HEK293 (cell line): ENCODE data around the gene ARL8B.

Experiments
- BCL11A ChIP-seq: fragments of 450-650 bp; formaldehyde crosslinking; IDR thresholded peaks from 2 replicates; pipeline ENCODE4 v1.5.1; 2016; ENCODE audit warnings: low read depth, missing biosample characterization, missing genetic modification characterization
- GLIS1 ChIP-seq: fragments of 450-650 bp; formaldehyde crosslinking; IDR thresholded peaks from 2 replicates; pipeline ENCODE4 v1.5.1; 2016; ENCODE audit warnings: missing biosample characterization, missing genetic modification characterization
- MEIS1 ChIP-seq: sonication (generic); formaldehyde crosslinking; IDR thresholded peaks from 2 replicates; pipeline ENCODE4 v1.8.1; 2022; ENCODE audit warnings: missing genetic modification reagents, mild to moderate bottlenecking, borderline replicate concordance
- PRDM10 ChIP-seq: fragments of 450-650 bp; formaldehyde crosslinking; IDR thresholded peaks from 2 replicates; pipeline ENCODE4 v1.5.1; 2016; ENCODE audit warnings: missing biosample characterization, missing genetic modification characterization
- PRDM4 ChIP-seq: fragments of 450-650 bp; formaldehyde crosslinking; IDR thresholded peaks from 2 replicates; pipeline ENCODE4 v1.5.1; 2017; ENCODE audit warnings: missing biosample characterization, missing genetic modification characterization
- YY2 ChIP-seq: fragments of 450-650 bp; formaldehyde crosslinking; IDR thresholded peaks from 2 replicates; pipeline ENCODE4 v1.5.1; 2016; ENCODE audit warnings: missing biosample characterization, missing genetic modification characterization
- ZBTB20 ChIP-seq: fragments of 450-650 bp; formaldehyde crosslinking; IDR thresholded peaks from 2 replicates; pipeline ENCODE4 v1.5.1; 2016; ENCODE audit warnings: missing biosample characterization, missing genetic modification characterization
- ZFP37 ChIP-seq: fragments of 450-650 bp; formaldehyde crosslinking; IDR thresholded peaks from 2 replicates; pipeline ENCODE4 v1.5.1; 2016; ENCODE audit warnings: missing biosample characterization, missing genetic modification characterization
- ZNF175 ChIP-seq: fragments of 450-650 bp; formaldehyde crosslinking; IDR thresholded peaks from 2 replicates; pipeline ENCODE4 v1.5.1; 2016; ENCODE audit warnings: missing biosample characterization, missing genetic modification characterization
- ZNF214 ChIP-seq: fragments of 450-650 bp; formaldehyde crosslinking; IDR thresholded peaks from 2 replicates; pipeline ENCODE4 v1.5.1; 2017; ENCODE audit warnings: missing biosample characterization, mild to moderate bottlenecking, missing genetic modification characterization, borderline replicate concordance
- ZNF221 ChIP-seq: fragments of 450-650 bp; formaldehyde crosslinking; IDR thresholded peaks from 2 replicates; pipeline ENCODE4 v1.5.1; 2017; ENCODE audit warnings: missing biosample characterization, missing genetic modification characterization, borderline replicate concordance
- ZNF248 ChIP-seq: fragments of 450-650 bp; formaldehyde crosslinking; IDR thresholded peaks from 2 replicates; pipeline ENCODE4 v1.5.1; 2017; ENCODE audit warnings: missing biosample characterization, missing genetic modification characterization
- ZNF292 ChIP-seq: fragments of 450-650 bp; formaldehyde crosslinking; IDR thresholded peaks from 2 replicates; pipeline ENCODE4 v1.5.1; 2016; ENCODE audit warnings: low read depth, missing biosample characterization, missing genetic modification characterization, borderline replicate concordance
- ZNF341 ChIP-seq: fragments of 450-650 bp; formaldehyde crosslinking; IDR thresholded peaks from 2 replicates; pipeline ENCODE4; 2016; ENCODE audit warnings: low read depth, missing biosample characterization, missing genetic modification characterization
- ZNF510 ChIP-seq: fragments of 450-650 bp; formaldehyde crosslinking; IDR thresholded peaks from 2 replicates; pipeline ENCODE4 v1.5.1; 2018; ENCODE audit warnings: mild to moderate bottlenecking, missing genetic modification characterization, missing biosample characterization; ENCODE audit not compliant: insufficient replicate concordance
- ZNF530 ChIP-seq: fragments of 450-650 bp; formaldehyde crosslinking; IDR thresholded peaks from 2 replicates; pipeline ENCODE4 v1.5.1; 2016; ENCODE audit warnings: low read depth, missing biosample characterization, missing genetic modification characterization
- ZNF555 ChIP-seq: fragments of 450-650 bp; formaldehyde crosslinking; conservative IDR thresholded peaks from 2 replicates; pipeline ENCODE4 v1.5.1; 2017; ENCODE audit warnings: missing biosample characterization, mild to moderate bottlenecking, missing genetic modification characterization, inconsistent platforms
- ZNF600 ChIP-seq: fragments of 450-650 bp; formaldehyde crosslinking; IDR thresholded peaks from 2 replicates; pipeline ENCODE4 v1.5.1; 2016; ENCODE audit warnings: missing biosample characterization, missing genetic modification characterization
- ZNF624 ChIP-seq: fragments of 450-650 bp; formaldehyde crosslinking; IDR thresholded peaks from 2 replicates; pipeline ENCODE4 v1.5.1; 2017; ENCODE audit warnings: missing biosample characterization, missing genetic modification characterization
- ZNF654 ChIP-seq: fragments of 450-650 bp; formaldehyde crosslinking; IDR thresholded peaks from 2 replicates; pipeline ENCODE4 v1.5.1; 2016; ENCODE audit warnings: low read depth, missing biosample characterization, missing genetic modification characterization
- ZNF664 ChIP-seq: fragments of 450-650 bp; formaldehyde crosslinking; IDR thresholded peaks from 2 replicates; pipeline ENCODE4 v1.5.1; 2016; ENCODE audit warnings: missing biosample characterization, missing genetic modification characterization
- ZNF692 ChIP-seq: fragments of 450-650 bp; formaldehyde crosslinking; IDR thresholded peaks from 2 replicates; pipeline ENCODE4 v1.5.1; 2016; ENCODE audit warnings: missing biosample characterization, missing genetic modification characterization
- ZNF701 ChIP-seq: fragments of 450-650 bp; formaldehyde crosslinking; IDR thresholded peaks from 2 replicates; pipeline ENCODE4 v1.5.1; 2016; ENCODE audit warnings: missing biosample characterization, missing genetic modification characterization
- ZNF76 ChIP-seq: fragments of 450-650 bp; formaldehyde crosslinking; IDR thresholded peaks from 2 replicates; pipeline ENCODE4; 2016; ENCODE audit warnings: low read depth, missing biosample characterization, missing genetic modification characterization, borderline replicate concordance
- ZNF785 ChIP-seq: fragments of 450-650 bp; formaldehyde crosslinking; IDR thresholded peaks from 2 replicates; pipeline ENCODE4 v1.5.1; 2016; ENCODE audit warnings: missing biosample characterization, missing genetic modification characterization
- ZNF792 ChIP-seq: fragments of 450-650 bp; formaldehyde crosslinking; IDR thresholded peaks from 2 replicates; pipeline ENCODE4 v1.5.1; 2016; ENCODE audit warnings: missing biosample characterization, missing genetic modification characterization
- ZNF830 ChIP-seq: fragments of 450-650 bp; IDR thresholded peaks from 2 replicates; pipeline ENCODE4 v1.5.0; 2018; ENCODE audit warnings: missing biosample characterization, missing genetic modification characterization, low read depth, mild to moderate bottlenecking, moderate library complexity
- ZSCAN5A ChIP-seq: fragments of 450-650 bp; formaldehyde crosslinking; IDR thresholded peaks from 2 replicates; pipeline ENCODE4 v1.5.1; 2016; ENCODE audit warnings: missing biosample characterization, missing genetic modification characterization
- TF ChIP-seq, protein P1 (sequence below): fragments of 450-650 bp; IDR thresholded peaks from 2 replicates; pipeline ENCODE4 v1.5.1; 2018; ENCODE audit warnings: missing biosample characterization, missing genetic modification characterization
- TF ChIP-seq, protein P2 (sequence below): fragments of 450-650 bp; formaldehyde crosslinking; IDR thresholded peaks from 2 replicates; pipeline ENCODE4 v1.5.1; 2016; ENCODE audit warnings: missing biosample characterization, missing genetic modification characterization

ARL8B gene

DNA sequence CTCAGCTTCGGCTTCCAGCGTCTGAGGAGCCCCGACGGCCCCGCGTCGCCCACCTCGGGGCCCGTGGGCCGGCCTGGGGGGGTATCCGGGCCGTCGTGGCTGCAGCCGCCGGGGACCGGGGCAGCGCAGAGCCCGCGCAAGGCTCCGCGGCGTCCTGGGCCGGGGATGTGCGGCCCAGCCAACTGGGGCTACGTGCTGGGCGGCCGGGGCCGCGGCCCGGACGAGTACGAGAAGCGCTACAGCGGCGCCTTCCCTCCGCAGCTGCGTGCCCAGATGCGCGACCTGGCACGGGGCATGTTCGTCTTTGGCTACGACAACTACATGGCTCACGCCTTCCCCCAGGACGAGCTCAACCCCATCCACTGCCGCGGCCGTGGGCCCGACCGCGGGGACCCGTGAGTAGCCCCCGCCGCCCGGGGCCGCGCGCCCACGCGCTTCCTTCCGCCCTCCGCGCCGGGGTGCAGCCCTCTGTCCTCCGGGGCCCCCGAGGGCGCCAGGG is 65.9 kb downstream of the ARL8B start (continued):
- TF ChIP-seq PRDM10 (tag by site-specific recombination) (no peak), ZNF785 (tag by site-specific recombination) (no peak), ZNF341 (no peak), ZNF624 (tag by site-specific recombination) (no peak), YY2 (no peak), ZFP37 (tag by site-specific recombination) (no peak), ZNF175 (tag by site-specific recombination) (no peak), ZNF530 (tag by site-specific recombination) (no peak), ZNF292 (tag by site-specific recombination) (no peak), GLIS1 (no peak), MEIS1 (CRISPR knock-in tag) (no peak), ZNF214 (tag by site-specific recombination) (no peak), ZBTB20 (tag by site-specific recombination) (peak; percentile 64; the same call in 1 of the 2 replicates), PRDM4 (no peak), ZNF555 (tag by site-specific recombination) (no peak), ZNF76 (no peak), ZNF830 (tag by site-specific recombination) (no peak), ZNF692 (tag by site-specific recombination) (peak; percentile 8; the same call in 1 of the 2 replicates), ZNF664 (tag by site-specific recombination) (no peak), ZNF221 (no peak), ZNF510 (tag by site-specific recombination) (no peak), ZNF654 (no peak), BCL11A (tag by site-specific recombination) (no peak), ZNF792 (no peak), ZNF600 (no peak), ZNF248 (no peak), ZNF701 (tag by site-specific recombination) (no peak), ZSCAN5A (no peak)
- TF ChIP-seq, protein P1, sequence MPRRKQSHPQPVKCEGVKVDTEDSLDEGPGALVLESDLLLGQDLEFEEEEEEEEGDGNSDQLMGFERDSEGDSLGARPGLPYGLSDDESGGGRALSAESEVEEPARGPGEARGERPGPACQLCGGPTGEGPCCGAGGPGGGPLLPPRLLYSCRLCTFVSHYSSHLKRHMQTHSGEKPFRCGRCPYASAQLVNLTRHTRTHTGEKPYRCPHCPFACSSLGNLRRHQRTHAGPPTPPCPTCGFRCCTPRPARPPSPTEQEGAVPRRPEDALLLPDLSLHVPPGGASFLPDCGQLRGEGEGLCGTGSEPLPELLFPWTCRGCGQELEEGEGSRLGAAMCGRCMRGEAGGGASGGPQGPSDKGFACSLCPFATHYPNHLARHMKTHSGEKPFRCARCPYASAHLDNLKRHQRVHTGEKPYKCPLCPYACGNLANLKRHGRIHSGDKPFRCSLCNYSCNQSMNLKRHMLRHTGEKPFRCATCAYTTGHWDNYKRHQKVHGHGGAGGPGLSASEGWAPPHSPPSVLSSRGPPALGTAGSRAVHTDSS (tag by site-specific recombination): no peak
- TF ChIP-seq, protein P2, sequence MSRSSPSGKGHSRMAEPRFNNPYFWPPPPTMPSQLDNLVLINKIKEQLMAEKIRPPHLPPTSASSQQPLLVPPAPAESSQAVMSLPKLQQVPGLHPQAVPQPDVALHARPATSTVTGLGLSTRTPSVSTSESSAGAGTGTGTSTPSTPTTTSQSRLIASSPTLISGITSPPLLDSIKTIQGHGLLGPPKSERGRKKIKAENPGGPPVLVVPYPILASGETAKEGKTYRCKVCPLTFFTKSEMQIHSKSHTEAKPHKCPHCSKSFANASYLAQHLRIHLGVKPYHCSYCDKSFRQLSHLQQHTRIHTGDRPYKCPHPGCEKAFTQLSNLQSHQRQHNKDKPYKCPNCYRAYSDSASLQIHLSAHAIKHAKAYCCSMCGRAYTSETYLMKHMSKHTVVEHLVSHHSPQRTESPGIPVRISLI (tag by site-specific recombination): no peak
